B cell (primary cell): Measurements from ENCODE around the gene BMPR1A. TPM values are rescaled to one million over a fixed set of nuclear protein-coding genes. Genes with fewer than 3 reads are reported as not detected.

Experiments used
- ATAC-seq: fragments of 200-7000 bp; cut with Tn5 transposase; one replicate; pipeline ENCODE4 v1.10.0; 2021; ENCODE audit warnings: low read depth, mild to moderate bottlenecking, moderate number of reproducible peaks, moderate library complexity
- CTCF ChIA-PET: fragments of 350-600 bp; sonication (Branson Sonifier 250); formaldehyde crosslinking; loops from one replicate; lab custom pipeline; 2021; ENCODE audit warnings: antibody characterized with exemption, inconsistent platforms; lab: Charles Lee
- POLR2A ChIA-PET: fragments of 350-600 bp; sonication (Branson Sonifier 250); formaldehyde crosslinking; loops from one replicate; lab custom pipeline; 2021; ENCODE audit warnings: antibody characterized with exemption; lab: Charles Lee
- DNase-seq: peaks from one replicate; pipeline ENCODE4 v3.0.0; 2013
- H2AFZ ChIP-seq: 2 replicates; pipeline ENCODE4 v1.6.1; 2012; ENCODE audit warnings: mild to moderate bottlenecking, low read depth, low read length; ENCODE audit not compliant: insufficient read depth, poor library complexity, severe bottlenecking
- H3K27ac ChIP-seq, 2 donors: 1 replicate in 1 of 2; 2 replicates in 1 of 2; pipeline ENCODE4 v1.5.1; 2012 to 2013; ENCODE audit warnings: low read length in 2 of 2, mild to moderate bottlenecking in 2 of 2, moderate library complexity in 1 of 2
- H3K27me3 ChIP-seq, 4 experiments: fragments of 200-600 bp in 1 of 4; sonication (generic) in 1 of 4; replicated peaks in 1 of 4; 1 replicate in 2 of 4; 2 replicates in 2 of 4; pipeline versions ENCODE4 v1.6.1 to v1.7.0; 2013 to 2016; ENCODE audit warnings: low read length in 3 of 4, mild to moderate bottlenecking in 2 of 4, mixed read lengths in 1 of 4, moderate library complexity in 1 of 4; ENCODE audit not compliant: insufficient read depth in 4 of 4, control insufficient read depth in 3 of 4; ENCODE audit errors: control extremely low read depth in 1 of 4
- H3K36me3 ChIP-seq, 2 experiments: replicated peaks in 1 of 2; 1 replicate in 1 of 2; 2 replicates in 1 of 2; pipeline versions ENCODE4 v1.6.1 to v1.7.1; 2013; ENCODE audit warnings: low read length in 1 of 2; ENCODE audit not compliant: insufficient read depth in 2 of 2, control insufficient read depth in 1 of 2; ENCODE audit errors: control extremely low read depth in 1 of 2, extremely low read depth in 1 of 2
- H3K4me1 ChIP-seq, 2 donors: fragments of 200-600 bp in 1 of 2; sonication (generic) in 1 of 2; 1 replicate in 1 of 2; 2 replicates in 1 of 2; pipeline versions ENCODE4 v1.5.1 to v1.6.1; 2013 to 2017; ENCODE audit warnings: low read length in 2 of 2; ENCODE audit not compliant: control insufficient read depth in 2 of 2, insufficient read depth in 2 of 2
- H3K4me2 ChIP-seq: replicated peaks from 2 replicates; pipeline ENCODE3; 2012; ENCODE audit warnings: mild to moderate bottlenecking, low read depth, low read length; ENCODE audit not compliant: poor library complexity, severe bottlenecking
- H3K4me3 ChIP-seq, 5 experiments: fragments of 200-600 bp in 1 of 5; sonication (generic) in 1 of 5; 1 replicate in 3 of 5; 2 replicates in 2 of 5; pipeline versions ENCODE4 v1.5.1 to v1.7.0; 2011 to 2016; ENCODE audit warnings: low read length in 4 of 5, mild to moderate bottlenecking in 4 of 5, low read depth in 2 of 5, control low read depth in 1 of 5, moderate library complexity in 1 of 5; ENCODE audit not compliant: insufficient read depth in 1 of 5; ENCODE audit errors: control extremely low read depth in 1 of 5, extremely low read depth in 1 of 5
- H3K79me2 ChIP-seq: fragments of 200-600 bp; sonication (generic); one replicate; pipeline ENCODE4 v1.6.0; 2016; ENCODE audit warnings: low read length; ENCODE audit not compliant: control insufficient read depth, insufficient read depth
- H3K9ac ChIP-seq: fragments of 200-600 bp; sonication (generic); 2 replicates; pipeline ENCODE4 v1.6.1; 2017; ENCODE audit warnings: mild to moderate bottlenecking, low read length, moderate library complexity
- H3K9me3 ChIP-seq, 3 donors: one replicate each; pipeline versions ENCODE4 v1.6.1 to v1.7.1; 2013; ENCODE audit warnings: low read length in 2 of 3; ENCODE audit not compliant: control insufficient read depth in 2 of 3, insufficient read depth in 1 of 3; ENCODE audit errors: control extremely low read depth in 1 of 3
- H4K20me1 ChIP-seq: 2 replicates; pipeline ENCODE4 v1.6.0; 2012; ENCODE audit warnings: mild to moderate bottlenecking, low read length; ENCODE audit not compliant: insufficient read depth, control insufficient read depth, poor library complexity, severe bottlenecking
- H3K27ac Mint-ChIP-seq: one replicate; pipeline ENCODE4 v1.8.0; 2021; ENCODE audit warnings: mixed read lengths
- H3K27me3 Mint-ChIP-seq: one replicate; pipeline ENCODE4 v1.8.0; 2021; ENCODE audit warnings: mixed read lengths
- H3K4me1 Mint-ChIP-seq: one replicate; pipeline ENCODE4 v1.8.0; 2021; ENCODE audit warnings: mixed read lengths
- H3K4me3 Mint-ChIP-seq: one replicate; pipeline ENCODE4 v1.8.0; 2021; ENCODE audit warnings: mixed read lengths
- H3K9me3 Mint-ChIP-seq: one replicate; pipeline ENCODE4 v1.8.0; 2022; ENCODE audit warnings: mixed read lengths; ENCODE audit not compliant: insufficient read depth
- CTCF ChIP-seq: fragments of 200-600 bp; IDR thresholded peaks from one replicate; pipeline ENCODE4 v1.8.0; 2022; ENCODE audit warnings: antibody characterized with exemption, mild to moderate bottlenecking
- EZH2 ChIP-seq: IDR thresholded peaks from 2 replicates; pipeline ENCODE4 v1.6.1; 2012; ENCODE audit warnings: borderline replicate concordance, low read depth, mild to moderate bottlenecking, moderate library complexity, low read length; ENCODE audit not compliant: insufficient read depth, poor library complexity, severe bottlenecking
- WGBS: methylation state at CpG from one replicate; pipeline ENCODE4 v1.1.5; 2013; ENCODE audit warnings: missing lambda C conversion rate; ENCODE audit not compliant: insufficient coverage; 5-methylcytosine and 5-hydroxymethylcytosine counted together
- intact Hi-C: fragments of 100-400 bp; cut with micrococcal nuclease; formaldehyde crosslinking; loops from one replicate; pipeline ENCODE4 v1.10.0; 2022
- polyA plus RNA-seq: library from polyadenylated mRNA; depleted of rRNA; stranded (reverse); fragments of >200 nt; gene quantifications from 2 replicates; pipeline ENCODE4 v1.2.3, GENCODE V29; 2012
- total RNA-seq, 2 donors: library from RNA; stranded (reverse); fragments of 120-200 nt in 1 of 2; gene quantifications; 1 replicate in 1 of 2; 2 replicates in 1 of 2; pipeline versions ENCODE4 v1.2.3 to v1.2.4, GENCODE V29; 2013 to 2022

Gene BMPR1A
- total and polyA plus RNA-seq, 2 donors (not counting 1 experiment from before 2014, with no cell fraction given), result 1.9 to 15.1 TPM

GRCh38 chr10:86878983-86879713 lies 122.7 kb downstream of the BMPR1A start:
- ATAC-seq, result peak; percentile 45

More at GRCh38 chr10:86878983-86879713, 122.7 kb downstream of the BMPR1A start:
- Histone ChIP-seq H2AFZ (no peak overlapping the region), H3K27ac (no peak overlapping the region), H3K9ac (no peak overlapping the region), H3K27me3 (no peaks in the 10 kb centered on the region), H3K4me2 (no peak overlapping the region), H3K4me1 (no peaks in the 10 kb centered on the region), H3K36me3 (no peaks in the 10 kb centered on the region), H3K4me3 (no peak overlapping the region), H4K20me1 (no peaks in the 10 kb centered on the region), H3K79me2 (no peaks in the 10 kb centered on the region), H3K9me3 (no peaks in the 10 kb centered on the region)
- WGBS, result 64% methylated on average over 3 of the region's 3 CpGs
- Mint-ChIP-seq H3K4me1 (peaks cover 7% of the 10 kb centered on the region), H3K27me3 (no peaks in the 10 kb centered on the region), H3K4me3 (no peak overlapping the region), H3K9me3 (no peaks in the 10 kb centered on the region), H3K27ac (no peak overlapping the region)
- ChIA-PET CTCF (interaction anchor here (0.9 to 1.2 kb wide), 2 partner anchors 8 to 21 kb away, joined by 3 to 4 read pairs; no protein-coding TSS in a partner anchor), POLR2A (no interaction called here)
- TF ChIP-seq CTCF, result no peak
- TF ChIP-seq EZH2, result no peak
- no peak for DNase-seq
- intact Hi-C loops, result no loop called here
